ENCODE results near the gene ITFG2. TPM values are rescaled to one million over a fixed set of nuclear protein-coding genes. Genes with fewer than 3 reads are reported as not detected.
A peak's percentile ranks its signal among the peaks of the same experiment; 100 is the strongest.
"Not testable (repeated sequence)": the region's sequence is repeated elsewhere in the genome, so short reads cannot be mapped to it uniquely, and the experiment has no call there.

ITFG2 gene
- total RNA-seq, 1 experiment from 2014 or later: 19.7 TPM

GRCh38 chr12:2853626-2854025, 41.2 kb downstream of the ITFG2 start:
- H3K36me3 ChIP-seq: peaks cover 14% of the 10 kb centered on the region
- no peak overlapping the region; the same call in 1 of the 2 replicates for H3K27ac ChIP-seq
- peaks cover 24% of the 10 kb centered on the region for H3K4me1 ChIP-seq (replicated peaks)
- no peaks in the 10 kb centered on the region for H3K9me3 ChIP-seq (replicated peaks)
- H3K27me3 ChIP-seq (replicated peaks): no peaks in the 10 kb centered on the region
- no peak overlapping the region for H3K4me3 ChIP-seq
- peak; percentile 86 to 92 for DNase-seq (ENCODE audit: low read depth in 1 of 2, low spot score in 2 of 2)

GRCh38 chr12:2854669-2855453, 42.4 kb downstream of the ITFG2 start:
- H3K4me3 ChIP-seq: no peak overlapping the region
- no peaks in the 10 kb centered on the region for H3K9me3 ChIP-seq (replicated peaks)
- peaks cover 16% of the 10 kb centered on the region for H3K4me1 ChIP-seq (replicated peaks)
- peaks cover 26% of the 10 kb centered on the region for H3K36me3 ChIP-seq
- no peak for DNase-seq (ENCODE audit: low read depth in 1 of 2, low spot score in 2 of 2)
- no peaks in the 10 kb centered on the region for H3K27me3 ChIP-seq (replicated peaks)
- H3K27ac ChIP-seq: no peak overlapping the region

DNA sequence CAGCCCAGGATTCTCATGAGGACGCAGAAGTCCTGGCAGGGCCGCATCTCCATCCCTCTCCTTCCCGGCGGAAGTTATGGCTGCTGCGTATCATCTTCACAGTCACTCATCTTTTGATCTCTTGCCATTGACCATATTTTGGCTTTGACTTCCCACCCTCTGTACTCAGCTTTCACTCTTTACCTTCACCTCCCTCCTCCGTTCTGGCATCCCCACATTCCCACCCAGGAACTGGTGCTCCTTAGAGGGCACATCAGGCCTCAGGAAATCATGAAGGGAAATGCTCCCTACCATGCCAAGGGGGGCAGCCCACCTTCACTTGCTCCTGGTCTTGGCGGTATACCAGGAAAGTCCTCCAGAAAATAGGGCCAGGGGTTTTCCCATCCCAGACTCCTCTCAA, 43.1 kb downstream of the ITFG2 start:
- H3K27ac ChIP-seq: no peak overlapping the region
- peaks cover 33% of the 10 kb centered on the region for H3K36me3 ChIP-seq
- no peaks in the 10 kb centered on the region for H3K27me3 ChIP-seq (replicated peaks)
- H3K9me3 ChIP-seq (replicated peaks): no peaks in the 10 kb centered on the region
- H3K4me3 ChIP-seq: no peak overlapping the region
- peaks cover 9% of the 10 kb centered on the region for H3K4me1 ChIP-seq (replicated peaks)
- no peak for DNase-seq (ENCODE audit: low read depth in 1 of 2, low spot score in 2 of 2)

- H3K27me3 ChIP-seq (replicated peaks): no peaks in the 10 kb centered on the region
- no peak for DNase-seq (ENCODE audit: low read depth in 1 of 2, low spot score in 2 of 2)
- H3K9me3 ChIP-seq (replicated peaks): no peaks in the 10 kb centered on the region
- H3K36me3 ChIP-seq: peaks cover 36% of the 10 kb centered on the region
- H3K27ac ChIP-seq: no peak overlapping the region
- peaks cover 7% of the 10 kb centered on the region; the same call in 1 of the 2 replicates for H3K4me1 ChIP-seq (replicated peaks)
- H3K4me3 ChIP-seq: no peak overlapping the region
These were observed 43.6 kb downstream of the ITFG2 start for GRCh38 chr12:2856051-2856450.

DNA sequence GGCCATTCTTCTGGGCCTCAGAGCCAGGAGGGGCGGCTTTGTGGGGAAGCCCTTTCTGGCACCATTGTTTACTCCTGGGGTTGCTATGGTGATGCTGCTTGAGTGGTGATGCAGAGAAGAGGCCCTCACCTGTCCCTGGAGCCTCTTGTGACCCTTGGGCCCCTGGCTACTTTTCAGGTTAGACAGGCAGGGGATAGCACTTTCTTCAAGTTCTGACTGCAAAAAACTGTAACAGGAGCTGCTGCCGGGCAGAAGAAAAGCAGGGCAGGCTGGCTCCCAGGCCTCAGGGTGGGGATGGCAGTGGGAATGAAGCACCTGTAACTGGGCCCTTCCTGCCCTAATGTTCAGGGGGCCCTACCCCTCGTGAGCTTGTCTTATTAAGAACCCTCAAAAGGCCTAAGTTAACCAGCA, 44.6 kb downstream of the ITFG2 start, which contains the start of gene TEX52:
TSS of gene TEX52 (minus strand) at position 19 of the 411 bp plus-strand sequence. CDS start at position 6, 13 bp downstream.
- peaks cover 7% of the 10 kb centered on the region; the same call in 1 of the 2 replicates for H3K4me1 ChIP-seq (replicated peaks)
- H3K4me3 ChIP-seq: no peak within 1 kb of the TSS
- peaks cover 46% of the 10 kb centered on the region for H3K36me3 ChIP-seq
- no peaks in the 10 kb centered on the region for H3K27me3 ChIP-seq (replicated peaks)
- DNase-seq (ENCODE audit: low read depth in 1 of 2, low spot score in 2 of 2): no peak
- no peaks in the 10 kb centered on the region for H3K9me3 ChIP-seq (replicated peaks)
- no peak within 1 kb of the TSS for H3K27ac ChIP-seq

GRCh38 chr12:2857576-2857975, 45.1 kb downstream of the ITFG2 start:
- Histone ChIP-seq H3K27me3 (replicated peaks) (no peaks in the 10 kb centered on the region), H3K27ac (no peak overlapping the region), H3K9me3 (replicated peaks) (no peaks in the 10 kb centered on the region), H3K4me3 (no peak overlapping the region), H3K4me1 (replicated peaks) (peaks cover 7% of the 10 kb centered on the region; the same call in 1 of the 2 replicates), H3K36me3 (peaks cover 52% of the 10 kb centered on the region)
- DNase-seq (ENCODE audit: low read depth in 1 of 2, low spot score in 2 of 2): no peak

DNA sequence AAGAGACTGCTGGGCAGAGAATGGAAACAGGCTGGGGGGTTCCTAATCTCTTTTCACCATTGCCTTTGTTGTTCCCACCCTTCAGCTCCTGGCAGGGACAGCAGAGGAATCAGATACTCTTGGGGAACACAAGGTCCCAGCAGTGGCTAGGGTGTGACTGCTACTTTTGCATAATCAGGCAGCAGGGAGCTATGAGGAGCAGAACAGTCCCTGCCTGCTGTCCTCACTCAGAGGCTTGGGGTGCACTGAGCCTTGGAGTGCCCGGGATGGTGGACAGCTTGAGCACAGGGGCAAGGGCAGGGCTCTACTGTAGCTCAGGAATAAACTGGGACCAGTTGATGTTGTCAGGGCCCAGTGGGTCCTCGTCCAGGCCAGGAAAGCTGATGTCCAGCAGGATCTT, 45.9 kb downstream of the ITFG2 start:
- Histone ChIP-seq H3K27me3 (replicated peaks) (no peaks in the 10 kb centered on the region), H3K36me3 (peaks cover 59% of the 10 kb centered on the region), H3K9me3 (replicated peaks) (no peaks in the 10 kb centered on the region), H3K27ac (no peak overlapping the region), H3K4me3 (no peak overlapping the region), H3K4me1 (replicated peaks) (peaks cover 5% of the 10 kb centered on the region; the same call in 1 of the 2 replicates)
- DNase-seq (ENCODE audit: low read depth in 1 of 2, low spot score in 2 of 2): no peak

- Histone ChIP-seq H3K27ac (no peak overlapping the region), H3K9me3 (replicated peaks) (no peaks in the 10 kb centered on the region), H3K4me1 (replicated peaks) (no peaks in the 10 kb centered on the region), H3K36me3 (peaks cover 66% of the 10 kb centered on the region), H3K4me3 (no peak overlapping the region), H3K27me3 (replicated peaks) (no peaks in the 10 kb centered on the region)
- DNase-seq (ENCODE audit: low read depth in 1 of 2, low spot score in 2 of 2): no peak
These were observed 46.5 kb downstream of the ITFG2 start for GRCh38 chr12:2858944-2859421.

DNA sequence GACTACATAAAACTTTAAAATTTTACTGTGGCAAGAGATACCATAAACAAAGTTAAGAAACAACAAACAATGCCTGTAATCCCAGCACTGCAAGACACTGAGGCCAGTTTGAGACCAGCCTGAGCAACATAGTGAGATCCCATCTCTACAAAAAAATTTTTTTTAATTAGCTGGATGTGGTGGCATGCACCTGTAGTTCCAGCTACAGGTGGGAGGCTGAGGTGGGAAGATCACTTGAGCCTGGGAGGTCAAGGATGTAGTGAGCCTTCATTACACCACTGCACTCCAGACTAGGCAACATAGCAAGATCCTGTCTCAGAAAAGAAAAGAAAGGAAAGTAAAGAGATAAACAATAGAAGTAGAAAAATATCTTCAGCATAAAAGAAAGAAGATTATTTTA, 47.7 kb downstream of the ITFG2 start:
- Histone ChIP-seq H3K27me3 (replicated peaks) (no peaks in the 10 kb centered on the region), H3K27ac (no peak overlapping the region), H3K9me3 (replicated peaks) (no peaks in the 10 kb centered on the region), H3K36me3 (peaks cover 78% of the 10 kb centered on the region), H3K4me3 (no peak overlapping the region), H3K4me1 (replicated peaks) (no peaks in the 10 kb centered on the region)
- DNase-seq (ENCODE audit: low read depth in 1 of 2, low spot score in 2 of 2): no peak

DNA sequence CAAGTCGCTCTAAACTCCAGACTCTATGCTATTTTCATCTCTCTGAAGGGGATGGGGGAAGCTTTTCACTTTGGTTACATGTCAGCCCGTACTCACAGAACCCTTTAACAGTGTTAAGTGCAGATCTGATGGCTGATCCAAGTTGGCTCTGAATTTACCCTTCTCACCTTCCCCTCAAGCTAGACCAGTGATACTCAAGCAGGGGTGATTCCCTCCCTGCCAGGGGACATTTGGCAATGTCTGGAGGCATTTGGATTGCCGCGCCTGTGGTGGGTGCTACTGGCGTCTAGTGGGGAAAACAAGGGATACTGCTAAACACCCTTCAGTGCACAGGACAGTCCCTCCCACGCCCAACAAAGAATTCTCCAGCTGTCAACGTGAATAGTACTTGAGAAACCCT, 50.4 kb downstream of the ITFG2 start:
- no peaks in the 10 kb centered on the region for H3K4me1 ChIP-seq (replicated peaks)
- DNase-seq (ENCODE audit: low read depth in 1 of 2, low spot score in 2 of 2): no peak
- H3K9me3 ChIP-seq (replicated peaks): no peaks in the 10 kb centered on the region
- H3K27ac ChIP-seq: no peak overlapping the region
- H3K36me3 ChIP-seq: peaks cover 97% of the 10 kb centered on the region
- no peak overlapping the region for H3K4me3 ChIP-seq
- H3K27me3 ChIP-seq (replicated peaks): no peaks in the 10 kb centered on the region

- not testable (repeated sequence) for H3K4me3 ChIP-seq; H3K9me3 ChIP-seq (replicated peaks); H3K4me1 ChIP-seq (replicated peaks); DNase-seq (ENCODE audit: low read depth in 1 of 2, low spot score in 2 of 2); H3K27ac ChIP-seq; H3K27me3 ChIP-seq (replicated peaks)
- peaks cover 97% of the 10 kb centered on the region for H3K36me3 ChIP-seq
These were observed 50.9 kb downstream of the ITFG2 start for GRCh38 chr12:2863402-2863801.

DNA sequence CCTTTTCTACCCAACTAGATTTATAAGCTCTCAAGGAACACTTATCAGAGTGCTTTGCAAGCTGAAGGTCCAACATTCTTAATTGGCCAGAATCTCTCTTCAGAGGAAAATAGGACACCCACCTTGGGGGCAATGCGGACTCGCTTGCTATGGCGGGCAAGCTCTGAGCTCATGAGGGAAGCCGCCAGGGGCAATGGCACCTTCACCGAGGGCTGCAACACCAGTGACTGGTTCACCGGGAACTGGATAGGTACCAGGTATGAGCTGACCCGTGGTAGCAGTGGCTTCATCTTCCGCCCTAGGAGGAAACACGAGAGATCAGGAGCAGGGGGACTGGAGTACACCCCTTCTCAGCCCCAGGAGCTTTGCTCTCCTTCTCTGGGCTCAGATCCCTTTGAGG, 51.7 kb downstream of the ITFG2 start:
- Histone ChIP-seq H3K4me3 (no peak overlapping the region), H3K36me3 (peaks cover 97% of the 10 kb centered on the region), H3K27me3 (replicated peaks) (no peaks in the 10 kb centered on the region), H3K4me1 (replicated peaks) (peaks cover 11% of the 10 kb centered on the region), H3K9me3 (replicated peaks) (no peaks in the 10 kb centered on the region), H3K27ac (no peak overlapping the region)
- no peak for DNase-seq (ENCODE audit: low read depth in 1 of 2, low spot score in 2 of 2)

- not testable (repeated sequence) for DNase-seq (ENCODE audit: low read depth in 1 of 2, low spot score in 2 of 2)
- peak overlapping the region; percentile 16 for H3K27ac ChIP-seq
These were observed 56.6 kb downstream of the ITFG2 start for GRCh38 chr12:2868986-2869632.

More at GRCh38 chr12:2868986-2869632, 56.6 kb downstream of the ITFG2 start:
- not testable (repeated sequence) for H3K4me3 ChIP-seq; H3K27me3 ChIP-seq (replicated peaks); H3K9me3 ChIP-seq (replicated peaks)
- H3K4me1 ChIP-seq (replicated peaks): peaks cover 19% of the 10 kb centered on the region
- H3K36me3 ChIP-seq: peaks cover 95% of the 10 kb centered on the region
